Stimulated activated CD8-positive, alpha-beta memory T cell treated with anti-CD3 and anti-CD28 coated beads, Interleukin-12 subunit alpha, Interleukin-12 subunit beta, amount 100 ng/mL, for 4 hours (primary cell): ENCODE results near the gene TTC13.

ENCODE experiments used
- DNase-seq: peaks from one replicate; pipeline ENCODE4 v3.0.0-alpha.2; 2020; ENCODE audit warnings: low read depth

TTC13 gene

GRCh38 chr1:230870916-230871315 is 107.7 kb downstream of the TTC13 start:
- DNase-seq = no peak

DNA sequence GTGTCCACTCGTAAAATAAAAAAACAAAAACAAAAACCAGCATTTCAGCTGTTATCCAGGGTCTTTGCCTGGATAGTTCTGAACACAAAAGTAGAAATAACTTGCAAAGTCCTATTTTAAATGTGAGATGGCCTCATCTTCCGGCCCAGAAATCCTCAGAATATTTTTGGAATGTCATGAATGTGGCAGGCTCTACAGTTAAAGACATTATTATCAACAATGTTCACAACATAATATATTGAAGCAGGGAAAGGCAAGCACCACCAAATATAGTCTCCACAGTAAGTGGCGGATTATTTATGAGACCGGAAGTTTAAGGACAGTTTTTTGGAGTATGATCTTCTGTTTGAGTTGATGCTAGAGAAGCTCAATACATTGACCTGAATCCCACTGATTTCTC is 109.2 kb downstream of the TTC13 start:
- no peak for DNase-seq

DNA sequence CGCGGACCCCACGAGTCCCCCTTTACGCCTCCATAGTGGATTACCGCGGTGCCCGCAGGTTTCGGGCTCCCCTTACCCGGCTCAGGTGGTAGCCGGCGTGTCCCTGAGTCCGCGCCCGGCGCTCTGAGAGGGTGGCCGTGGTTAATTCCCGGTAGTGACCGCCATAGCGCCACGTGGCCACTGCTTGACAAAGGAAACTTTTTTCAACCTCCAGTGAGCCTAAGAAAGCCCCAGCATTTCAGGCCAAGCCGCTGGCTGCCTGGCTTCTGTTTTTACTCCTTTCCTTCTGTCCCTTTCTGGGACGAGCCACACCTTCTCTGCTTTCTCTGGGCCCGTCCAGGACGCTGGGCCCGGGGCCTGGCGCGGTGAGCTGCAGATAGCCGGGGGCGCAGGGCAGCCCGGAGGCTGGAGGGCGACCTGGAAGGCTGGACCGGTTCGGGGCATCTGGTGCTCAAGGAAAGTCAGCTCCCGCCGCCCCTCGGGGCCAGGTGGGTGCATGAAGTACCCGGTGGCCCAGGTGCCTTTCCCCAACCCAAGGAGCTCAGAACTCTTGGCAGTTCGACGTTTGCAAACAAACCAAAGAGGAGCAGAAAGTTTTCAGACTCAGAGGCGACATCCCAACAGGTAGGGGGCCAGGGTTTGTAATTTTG is 109.8 kb downstream of the TTC13 start:
- no peak for DNase-seq

GRCh38 chr1:230867903-230868735 is 110.5 kb downstream of the TTC13 start, which contains the start of gene C1orf198:
Gene C1orf198, minus strand, starts transcription at chr1:230868521. Its CDS starts 9 bp downstream, at chr1:230868512.
- peak; percentile 67 for DNase-seq

DNA sequence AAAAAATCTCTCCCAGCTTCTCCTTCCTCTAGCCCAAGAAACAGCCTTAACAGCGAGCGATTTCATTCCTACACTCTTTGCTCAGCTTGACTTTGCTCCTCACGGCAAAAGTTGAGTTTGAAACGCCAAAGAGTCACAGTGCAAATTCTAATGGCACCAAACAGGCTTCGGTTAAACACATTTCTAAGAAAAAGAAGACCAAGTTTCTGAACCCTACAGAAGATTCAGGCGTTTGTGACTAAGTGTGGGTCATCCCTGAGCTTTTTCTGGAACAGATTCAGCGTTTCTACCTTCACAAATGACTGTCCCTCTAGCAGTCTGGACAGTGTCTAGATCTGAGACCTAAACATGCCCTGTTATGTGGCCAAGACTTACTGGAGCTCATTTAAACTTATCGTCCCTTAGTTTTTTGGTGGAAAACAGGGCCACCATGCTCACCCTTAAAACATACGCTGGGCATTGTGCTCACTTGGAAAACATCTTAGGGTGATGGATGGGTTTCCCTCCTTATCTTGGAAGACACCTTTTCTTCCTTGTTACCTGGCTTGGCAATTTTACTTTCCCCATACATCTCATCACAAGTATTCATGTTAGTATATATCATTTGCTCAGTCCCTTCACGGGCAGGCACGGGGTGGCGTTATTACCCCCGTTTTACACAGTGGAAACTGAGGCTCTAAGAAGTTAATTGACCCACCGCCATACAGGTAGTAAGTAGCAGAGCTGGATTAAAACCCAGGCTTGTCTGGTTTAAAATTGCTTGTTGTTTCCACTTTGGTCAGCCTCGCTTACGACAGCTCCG is 111.4 kb downstream of the TTC13 start:
- DNase-seq = no peak

DNA sequence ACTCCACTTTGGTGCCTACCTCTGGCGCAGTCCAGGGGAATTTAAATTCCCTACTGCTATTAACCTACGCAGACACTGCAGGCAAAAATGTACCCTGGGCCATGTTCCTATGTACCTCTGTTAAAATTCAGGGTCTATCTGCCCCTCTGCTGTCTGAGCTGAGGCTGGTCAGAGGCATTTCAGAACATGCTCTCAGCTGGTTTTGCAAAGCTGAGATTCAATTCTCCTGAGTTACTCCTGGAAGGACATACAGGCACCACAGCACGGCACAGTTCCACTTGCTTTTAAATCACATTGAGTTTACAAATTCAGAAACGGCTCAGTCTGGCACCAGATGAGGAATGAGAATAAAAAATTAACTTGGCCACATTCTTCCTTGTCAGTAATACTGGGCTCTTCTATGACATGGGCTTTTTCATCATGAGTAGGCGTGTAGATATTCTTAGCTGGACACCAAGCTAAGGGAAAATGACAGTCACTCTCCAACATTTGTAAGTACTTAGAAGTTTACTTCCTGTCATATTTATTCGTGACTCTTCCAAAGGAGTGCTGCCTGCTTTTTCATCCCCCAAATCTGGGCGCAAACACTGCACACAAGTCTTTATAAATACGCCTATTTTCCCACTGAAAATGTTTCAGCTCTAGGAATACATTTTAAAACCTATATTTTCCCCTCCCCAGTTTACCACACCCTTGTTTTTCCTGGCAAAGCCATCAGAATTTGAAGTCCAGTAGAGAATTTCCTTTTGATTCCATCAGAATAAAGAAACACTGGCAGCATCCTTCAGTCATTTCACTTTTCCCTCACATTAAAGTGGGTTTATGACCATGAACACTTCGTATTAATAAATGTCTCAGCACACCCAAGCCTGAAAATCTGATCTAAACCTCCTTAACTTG is 112.2 kb downstream of the TTC13 start:
- DNase-seq = no peak

DNA sequence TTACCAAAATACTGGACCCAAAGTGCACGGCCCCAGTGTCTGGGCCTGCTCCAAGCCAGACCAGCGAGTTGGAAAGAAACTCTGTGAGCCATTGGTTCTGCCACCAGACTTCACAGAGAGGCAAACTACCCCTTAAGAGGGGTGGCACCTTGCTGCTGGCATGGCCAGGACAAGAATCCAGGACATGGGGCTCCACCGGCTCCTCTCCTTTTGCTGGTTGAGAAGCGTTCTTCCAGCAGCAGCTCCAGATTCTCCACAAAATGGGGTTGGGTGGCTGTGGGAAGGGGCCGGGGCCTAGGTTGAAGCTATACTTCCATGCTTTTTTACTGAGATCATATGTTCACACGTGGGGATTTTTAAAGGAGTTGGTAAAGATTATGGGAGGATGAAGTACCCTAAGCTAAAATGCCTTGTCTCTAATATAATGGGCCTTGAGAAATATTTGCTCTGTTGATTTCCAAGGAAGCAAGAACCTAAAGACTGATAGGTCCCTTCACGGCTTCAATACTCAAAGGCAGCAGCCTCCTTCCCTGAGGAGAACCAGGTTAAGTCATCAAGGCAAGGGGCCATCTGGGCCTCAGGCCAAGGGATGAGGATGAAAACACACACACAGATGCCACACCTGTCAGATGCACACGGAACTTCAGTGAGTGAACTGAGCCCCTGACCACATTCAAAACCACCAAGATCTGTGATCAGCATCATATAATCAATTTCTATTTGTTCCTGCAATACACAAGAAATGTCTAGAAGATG is 113.4 kb downstream of the TTC13 start:
- DNase-seq = no peak

DNA sequence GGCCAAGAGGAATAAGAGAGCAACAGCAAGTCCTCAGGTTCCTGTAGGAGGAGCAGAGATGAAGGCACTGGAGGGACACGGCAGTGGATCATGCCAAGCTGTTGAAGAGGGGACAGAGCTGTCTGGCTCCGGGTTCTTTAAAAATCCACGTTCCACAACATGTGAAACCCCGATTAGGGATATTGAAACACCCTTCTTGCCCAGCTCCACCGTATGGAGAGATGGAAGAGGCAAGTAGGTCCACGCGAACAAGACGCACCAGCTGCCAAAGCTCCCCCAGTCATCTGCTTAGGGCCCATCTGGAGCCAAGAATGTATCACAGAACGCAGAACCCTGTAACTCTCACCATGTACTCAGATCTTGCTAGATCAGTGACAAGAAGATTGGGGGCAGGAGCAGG is 114.2 kb downstream of the TTC13 start:
- DNase-seq = no peak

DNA sequence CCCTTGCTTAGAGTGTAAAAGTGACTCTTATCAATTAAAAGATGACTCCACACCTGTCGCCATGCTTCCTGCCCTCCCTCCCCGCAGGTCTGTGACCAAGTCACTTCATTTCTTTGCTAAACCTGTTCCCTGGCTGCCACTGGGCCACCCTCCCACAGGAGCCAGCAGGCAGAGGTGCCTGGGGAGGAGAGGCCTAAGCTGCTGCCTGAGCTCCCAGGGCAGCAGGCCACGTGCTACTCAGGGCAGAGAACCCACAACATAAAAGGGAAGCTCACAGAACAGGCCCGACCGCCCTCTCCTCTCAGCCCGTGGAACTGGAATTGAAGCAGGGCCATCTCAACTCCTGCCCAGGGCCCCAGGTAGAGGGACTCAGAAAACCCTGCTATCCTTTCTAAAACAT is 115.2 kb downstream of the TTC13 start:
- DNase-seq = no peak

DNA sequence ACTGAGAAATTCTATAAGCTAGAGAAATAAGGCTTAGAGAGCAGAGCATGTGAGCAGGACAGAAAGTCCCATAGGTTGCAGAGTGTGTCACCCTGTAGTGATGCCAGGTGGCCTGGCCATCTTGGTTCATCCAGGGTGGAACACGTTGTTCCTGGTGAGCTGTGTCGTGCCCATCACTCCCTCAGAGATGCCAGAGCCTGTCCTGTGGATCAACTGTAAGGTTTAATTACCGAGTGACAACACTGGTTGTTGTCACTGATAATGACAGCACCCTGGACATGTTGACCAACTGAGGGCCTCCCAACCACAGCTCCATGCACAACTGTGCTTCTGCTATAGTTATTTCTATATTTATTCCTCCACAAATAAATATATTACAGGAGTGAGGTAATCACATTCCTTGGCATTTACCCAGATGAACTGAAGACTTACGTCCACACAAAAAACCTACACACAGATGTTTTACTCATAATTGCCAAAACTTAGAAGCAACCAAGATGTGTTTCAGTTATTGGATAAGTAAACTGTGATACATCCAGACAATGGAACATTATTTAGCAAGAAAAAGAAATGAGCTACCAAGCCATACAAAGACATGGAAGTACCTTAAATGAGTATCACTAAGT is 116.6 kb downstream of the TTC13 start:
- no peak for DNase-seq

GRCh38 chr1:230861489-230861888 is 117.2 kb downstream of the TTC13 start:
- no peak for DNase-seq

DNA sequence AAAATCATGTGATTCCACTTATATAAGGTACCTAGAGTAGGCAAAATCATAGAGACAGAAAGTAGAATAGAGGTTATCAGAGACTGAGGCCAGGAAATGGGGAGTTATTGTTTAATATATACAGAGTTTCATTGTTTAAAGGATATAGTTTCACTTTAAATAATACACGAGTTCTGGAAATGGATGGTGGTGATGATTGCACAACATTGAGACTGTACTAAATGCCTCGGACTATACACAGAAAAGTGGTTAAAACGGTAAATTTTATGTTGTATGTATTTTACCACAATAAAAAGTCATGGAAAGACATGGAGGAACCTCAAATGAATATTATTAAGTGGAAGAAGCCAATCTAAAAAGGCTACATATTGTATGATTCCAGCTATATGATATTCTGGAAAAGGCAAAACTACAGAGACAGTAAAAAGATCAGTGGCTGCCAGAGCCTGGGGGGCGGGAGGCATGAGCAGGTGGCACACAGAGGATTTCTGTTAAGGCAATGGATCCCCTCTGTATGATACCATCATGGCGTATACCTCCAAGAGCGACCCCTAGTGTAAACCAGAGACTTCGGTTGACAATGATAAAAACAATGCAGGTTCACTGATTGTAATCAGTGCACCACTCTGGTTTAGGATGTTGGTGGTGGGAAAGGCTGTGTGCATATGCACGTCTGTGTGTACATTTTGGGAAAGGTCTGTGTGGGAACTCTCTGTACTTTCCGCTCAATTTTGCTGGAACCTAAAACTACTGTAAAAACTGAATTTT is 117.9 kb downstream of the TTC13 start:
- DNase-seq = no peak

GRCh38 chr1:230858918-230859729 is 119.5 kb downstream of the TTC13 start:
- DNase-seq = no peak

- no peak for DNase-seq
Observed at GRCh38 chr1:230858236-230858820, 120.3 kb downstream of the TTC13 start.

DNA sequence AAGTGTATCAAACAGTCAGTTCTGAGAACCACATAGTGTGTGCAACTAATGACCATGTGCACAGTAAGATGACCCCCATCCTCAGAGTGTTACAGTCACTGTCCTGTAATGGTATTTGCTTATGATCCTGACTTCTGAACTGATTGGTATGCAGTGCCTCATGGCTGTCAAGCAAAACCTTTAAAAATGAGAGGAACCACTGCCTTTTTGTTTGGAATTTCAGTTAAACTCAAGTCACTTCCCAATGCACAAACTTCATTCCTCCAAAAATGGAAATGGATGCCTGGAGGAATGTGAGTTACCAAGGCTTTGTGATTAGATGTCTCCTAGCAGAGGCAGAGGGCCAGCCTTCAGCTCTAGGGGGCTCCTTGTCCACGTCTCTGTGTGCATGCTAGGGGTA is 120.8 kb downstream of the TTC13 start:
- no peak for DNase-seq

DNA sequence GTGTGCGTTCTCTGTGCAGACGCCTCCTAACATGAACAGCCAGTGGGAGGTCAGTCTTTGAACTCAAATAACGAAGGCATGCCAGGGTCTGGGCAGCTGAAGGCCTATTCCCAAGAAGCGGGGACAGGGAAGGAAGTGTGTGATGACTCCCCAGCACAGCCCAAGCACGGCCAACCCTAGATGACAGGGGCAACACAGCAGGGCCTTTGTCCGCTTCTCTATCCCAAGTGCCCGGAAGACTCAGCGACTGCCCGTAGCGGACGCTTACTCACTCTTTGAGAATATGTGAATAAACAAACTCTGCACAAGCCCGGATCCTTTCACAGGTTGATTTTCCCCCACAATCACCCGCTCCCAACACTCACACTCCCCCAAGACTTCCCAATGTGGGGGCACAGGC is 121.6 kb downstream of the TTC13 start:
- DNase-seq = no peak
